Thoracic aorta (tissue), 2 donors: ENCODE results near the gene WARS2. TPM values are rescaled to one million over a fixed set of nuclear protein-coding genes. Genes with fewer than 3 reads are reported as not detected.

Source experiments
- ATAC-seq: fragments of 150-250 bp; one replicate; pipeline ENCODE4 v1.8.0; 2017; ENCODE audit warnings: low read depth; ENCODE audit not compliant: insufficient number of reproducible peaks, low FRiP score
- DNase-seq: peaks from one replicate; pipeline ENCODE4 v3.0.0-alpha.2; 2020; ENCODE audit warnings: low spot score
- H3K27ac ChIP-seq, 2 donors: fragments of 200-600 bp; sonication (generic); 1 replicate in 1 of 2; 2 replicates in 1 of 2; pipeline ENCODE4 v1.5.1; 2016; ENCODE audit warnings: mild to moderate bottlenecking in 2 of 2, moderate library complexity in 2 of 2
- H3K27me3 ChIP-seq: fragments of 200-600 bp; sonication (generic); replicated peaks from 2 replicates; pipeline ENCODE4 v1.6.0; 2016; ENCODE audit warnings: mild to moderate bottlenecking; ENCODE audit not compliant: insufficient read depth
- H3K36me3 ChIP-seq: fragments of 200-600 bp; sonication (generic); one replicate; pipeline ENCODE4 v1.5.1; 2016
- H3K4me1 ChIP-seq, 2 donors: fragments of 200-600 bp; sonication (generic); 1 replicate in 1 of 2; 2 replicates in 1 of 2; pipeline versions ENCODE4 v1.5.1 to v1.6.0; 2016; ENCODE audit warnings: low read depth in 2 of 2, mild to moderate bottlenecking in 1 of 2; ENCODE audit not compliant: control insufficient read depth in 1 of 2
- H3K4me3 ChIP-seq: fragments of 200-600 bp; sonication (generic); 2 replicates; pipeline ENCODE4 v1.5.1; 2016; ENCODE audit warnings: mild to moderate bottlenecking
- H3K9me3 ChIP-seq: fragments of 200-600 bp; sonication (generic); 2 replicates; pipeline ENCODE4 v1.5.1; 2016
- total RNA-seq, 2 donors: library from RNA; depleted of rRNA; stranded (reverse); fragments of >200 nt; gene quantifications; one replicate each; pipeline versions ENCODE4 v1.1.0 to v1.2.3, GENCODE V29; 2016
- TF ChIP-seq, protein P1 (sequence below): fragments of 200-600 bp; sonication (generic); IDR thresholded peaks from one replicate; pipeline ENCODE4 v1.5.1; 2019; ENCODE audit warnings: antibody characterized with exemption

WARS2 gene
- total RNA-seq, 2 donors from 2014 or later = 11.1 to 13.8 TPM

DNA sequence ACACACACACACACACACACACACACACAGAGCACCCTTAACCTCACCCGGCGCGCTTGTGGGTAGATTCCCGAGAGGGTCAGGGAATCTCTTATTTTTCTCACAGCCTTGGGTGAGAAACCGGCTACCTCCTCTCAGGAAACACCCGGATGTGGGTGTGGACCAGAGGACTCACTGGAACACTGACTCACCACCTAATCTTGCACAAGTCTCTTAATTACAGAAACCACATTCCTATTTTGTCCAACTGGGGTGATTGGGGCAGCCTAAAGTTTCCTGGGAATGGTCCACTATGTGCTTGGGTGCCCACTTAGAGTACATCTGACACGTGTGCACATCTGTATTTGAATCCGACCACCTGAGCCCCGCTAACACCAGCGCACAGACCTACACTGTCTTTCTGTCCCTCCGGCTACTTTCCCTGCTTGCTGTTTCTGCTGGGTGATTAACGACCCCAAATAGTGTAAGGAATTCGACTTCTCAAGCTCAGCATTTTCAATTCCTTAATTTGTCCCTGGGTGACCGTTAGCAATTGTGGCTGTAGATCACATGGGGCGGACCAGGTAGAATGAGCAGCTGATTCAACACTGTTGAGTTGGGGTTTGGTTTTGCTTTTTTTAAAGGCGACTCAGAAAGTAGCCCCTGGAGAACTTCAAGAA, 138.3 kb downstream of the WARS2 start:
- Histone ChIP-seq H3K4me3 (peak overlapping the region; percentile 62), H3K36me3 (no peaks in the 10 kb centered on the region)

DNA sequence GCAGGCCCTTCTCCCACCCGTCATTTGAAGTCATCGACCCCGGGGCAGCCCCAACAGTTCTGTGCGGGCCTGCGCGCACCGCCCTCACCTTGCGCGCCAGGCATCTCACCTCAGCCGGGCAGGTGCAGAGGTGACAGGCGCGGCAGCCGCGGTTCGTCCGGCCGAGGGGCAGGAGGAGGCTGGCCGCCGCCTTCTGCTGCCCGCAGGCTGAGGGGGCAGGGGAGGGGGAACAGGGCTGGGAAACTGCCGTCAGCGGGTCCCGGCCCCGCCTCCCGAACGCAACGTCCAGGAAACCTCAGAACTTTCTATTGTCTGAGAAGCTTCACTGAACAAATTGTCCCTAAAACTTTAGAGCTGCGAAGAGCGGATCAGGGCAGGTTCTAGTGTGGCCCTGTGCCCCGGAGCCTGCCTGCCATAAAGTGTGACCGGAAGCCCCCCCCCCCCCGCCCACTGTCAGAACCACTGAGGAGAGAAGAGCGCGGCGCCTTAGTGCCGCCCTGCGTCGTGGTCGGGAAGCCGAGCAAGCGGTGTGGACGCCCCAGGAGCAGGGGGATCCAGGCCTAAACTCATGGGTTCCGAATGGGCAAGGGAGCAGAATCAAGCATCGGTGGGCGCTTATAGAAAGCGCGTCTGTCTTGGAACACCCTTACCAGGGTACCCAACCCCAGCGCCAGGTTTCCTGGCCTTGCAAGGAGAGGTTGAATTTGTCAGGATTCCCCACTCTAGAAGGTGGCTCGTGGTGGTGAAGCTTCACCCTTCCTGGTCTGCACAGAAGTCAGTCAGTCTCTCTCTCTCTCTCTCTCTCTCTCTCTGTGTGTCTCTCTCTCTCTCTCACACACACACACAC, 139.0 kb downstream of the WARS2 start:
- ATAC-seq = peak; percentile 25
- H3K27ac ChIP-seq = peak overlapping the region in 1 of 2 donors; percentile 32
- H3K4me1 ChIP-seq = peaks cover 7 to 14% of the 10 kb centered on the region in 2 donors
- peaks cover 8% of the 10 kb centered on the region for H3K27me3 ChIP-seq
- no peaks in the 10 kb centered on the region for H3K9me3 ChIP-seq
- H3K4me3 ChIP-seq = peak overlapping the region; percentile 62
- no peaks in the 10 kb centered on the region for H3K36me3 ChIP-seq
- DNase-seq = no peak
- TF ChIP-seq, protein P1, sequence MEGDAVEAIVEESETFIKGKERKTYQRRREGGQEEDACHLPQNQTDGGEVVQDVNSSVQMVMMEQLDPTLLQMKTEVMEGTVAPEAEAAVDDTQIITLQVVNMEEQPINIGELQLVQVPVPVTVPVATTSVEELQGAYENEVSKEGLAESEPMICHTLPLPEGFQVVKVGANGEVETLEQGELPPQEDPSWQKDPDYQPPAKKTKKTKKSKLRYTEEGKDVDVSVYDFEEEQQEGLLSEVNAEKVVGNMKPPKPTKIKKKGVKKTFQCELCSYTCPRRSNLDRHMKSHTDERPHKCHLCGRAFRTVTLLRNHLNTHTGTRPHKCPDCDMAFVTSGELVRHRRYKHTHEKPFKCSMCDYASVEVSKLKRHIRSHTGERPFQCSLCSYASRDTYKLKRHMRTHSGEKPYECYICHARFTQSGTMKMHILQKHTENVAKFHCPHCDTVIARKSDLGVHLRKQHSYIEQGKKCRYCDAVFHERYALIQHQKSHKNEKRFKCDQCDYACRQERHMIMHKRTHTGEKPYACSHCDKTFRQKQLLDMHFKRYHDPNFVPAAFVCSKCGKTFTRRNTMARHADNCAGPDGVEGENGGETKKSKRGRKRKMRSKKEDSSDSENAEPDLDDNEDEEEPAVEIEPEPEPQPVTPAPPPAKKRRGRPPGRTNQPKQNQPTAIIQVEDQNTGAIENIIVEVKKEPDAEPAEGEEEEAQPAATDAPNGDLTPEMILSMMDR = no peak

More for the DNA sequence above, 138.3 kb downstream of the WARS2 start:
- DNase-seq (no peak), ATAC-seq (peak; percentile 67)
- no peaks in the 10 kb centered on the region for H3K9me3 ChIP-seq
- no peak overlapping the region for H3K27ac ChIP-seq
- H3K4me1 ChIP-seq = peaks cover 7 to 21% of the 10 kb centered on the region in 2 donors
- TF ChIP-seq, protein P1 = no peak
- H3K27me3 ChIP-seq = peaks cover 8% of the 10 kb centered on the region

- peaks cover 7 to 12% of the 10 kb centered on the region in 2 donors for H3K4me1 ChIP-seq
- H3K4me3 ChIP-seq = peak overlapping the region; percentile 62
- no peaks in the 10 kb centered on the region for H3K9me3 ChIP-seq
- no peaks in the 10 kb centered on the region for H3K36me3 ChIP-seq
- peak overlapping the region in 1 of 2 donors; percentile 32 for H3K27ac ChIP-seq
- peaks cover 8% of the 10 kb centered on the region for H3K27me3 ChIP-seq
- TF ChIP-seq, protein P1 = no peak
- no peak for DNase-seq
- ATAC-seq = no peak
Observed at GRCh38 chr1:119000371-119001180, 139.9 kb downstream of the WARS2 start.

- Histone ChIP-seq H3K9me3 (no peaks in the 10 kb centered on the region), H3K4me1 (peaks cover 7 to 12% of the 10 kb centered on the region in 2 donors), H3K36me3 (no peaks in the 10 kb centered on the region), H3K4me3 (no peak overlapping the region), H3K27me3 (peaks cover 11% of the 10 kb centered on the region), H3K27ac (no peak overlapping the region)
- DNase-seq = no peak
- no peak for ATAC-seq
- TF ChIP-seq, protein P1 = no peak
Observed at GRCh38 chr1:118999348-119000071, 140.9 kb downstream of the WARS2 start.
